ENCODE data around the gene CASKIN1.

Gene CASKIN1

GRCh38 chr16:2195322-2196161 is 863 bp downstream of the CASKIN1 start:
- no peak overlapping the region for H3K4me3 ChIP-seq (ENCODE audit: low read length)

GRCh38 chr16:2194852-2195321 is 1.5 kb downstream of the CASKIN1 start:
- TF ChIP-seq ZNF274 (IDR thresholded peaks at IDR 0.05; ENCODE audit: low read depth, low read length) = no peak
- H3K4me3 ChIP-seq (ENCODE audit: low read length) = no peak overlapping the region

More at GRCh38 chr16:2195322-2196161, 863 bp downstream of the CASKIN1 start:
- no peak for TF ChIP-seq ZNF274 (IDR thresholded peaks at IDR 0.05; ENCODE audit: low read depth, low read length)

GRCh38 chr16:2194166-2194834 is 2.1 kb downstream of the CASKIN1 start:
- TF ChIP-seq ZNF274 (IDR thresholded peaks at IDR 0.05; ENCODE audit: low read depth, low read length) = no peak
- no peak overlapping the region for H3K4me3 ChIP-seq (ENCODE audit: low read length)

- H3K4me3 ChIP-seq (ENCODE audit: low read length) = no peak overlapping the region
- no peak for TF ChIP-seq ZNF274 (IDR thresholded peaks at IDR 0.05; ENCODE audit: low read depth, low read length)
Observed at GRCh38 chr16:2191446-2191706, 5.0 kb downstream of the CASKIN1 start.

GRCh38 chr16:2190659-2191445 is 5.6 kb downstream of the CASKIN1 start:
- H3K4me3 ChIP-seq (ENCODE audit: low read length) = no peak overlapping the region
- no peak for TF ChIP-seq ZNF274 (IDR thresholded peaks at IDR 0.05; ENCODE audit: low read depth, low read length)

GRCh38 chr16:2190002-2190658 is 6.3 kb downstream of the CASKIN1 start:
- no peak for TF ChIP-seq ZNF274 (IDR thresholded peaks at IDR 0.05; ENCODE audit: low read depth, low read length)

GRCh38 chr16:2189252-2189893 is 7.0 kb downstream of the CASKIN1 start:
- no peak overlapping the region for H3K4me3 ChIP-seq (ENCODE audit: low read length)
- no peak for TF ChIP-seq ZNF274 (IDR thresholded peaks at IDR 0.05; ENCODE audit: low read depth, low read length)

More at GRCh38 chr16:2190002-2190658, 6.3 kb downstream of the CASKIN1 start:
- no peak overlapping the region for H3K4me3 ChIP-seq (ENCODE audit: low read length)

- no peak for TF ChIP-seq ZNF274 (IDR thresholded peaks at IDR 0.05; ENCODE audit: low read depth, low read length)
- H3K4me3 ChIP-seq (ENCODE audit: low read length) = no peak overlapping the region
Observed at GRCh38 chr16:2188395-2188794, 8.0 kb downstream of the CASKIN1 start.

- no peak overlapping the region for H3K4me3 ChIP-seq (ENCODE audit: low read length)
- no peak for TF ChIP-seq ZNF274 (IDR thresholded peaks at IDR 0.05; ENCODE audit: low read depth, low read length)
Observed at GRCh38 chr16:2187212-2187611, 9.2 kb downstream of the CASKIN1 start.

GRCh38 chr16:2186505-2186904 is 9.9 kb downstream of the CASKIN1 start:
- TF ChIP-seq ZNF274 (IDR thresholded peaks at IDR 0.05; ENCODE audit: low read depth, low read length) = no peak
- no peak overlapping the region for H3K4me3 ChIP-seq (ENCODE audit: low read length)

GRCh38 chr16:2186064-2186463 is 10.3 kb downstream of the CASKIN1 start:
- no peak overlapping the region for H3K4me3 ChIP-seq (ENCODE audit: low read length)
- TF ChIP-seq ZNF274 (IDR thresholded peaks at IDR 0.05; ENCODE audit: low read depth, low read length) = no peak

- no peak overlapping the region for H3K4me3 ChIP-seq (ENCODE audit: low read length)
- no peak for TF ChIP-seq ZNF274 (IDR thresholded peaks at IDR 0.05; ENCODE audit: low read depth, low read length)
Observed at GRCh38 chr16:2184962-2185361, 11.4 kb downstream of the CASKIN1 start.

GRCh38 chr16:2184346-2184745 is 12.1 kb downstream of the CASKIN1 start:
- no peak for TF ChIP-seq ZNF274 (IDR thresholded peaks at IDR 0.05; ENCODE audit: low read depth, low read length)
- H3K4me3 ChIP-seq (ENCODE audit: low read length) = no peak overlapping the region

GRCh38 chr16:2183671-2184070 is 12.7 kb downstream of the CASKIN1 start:
- TF ChIP-seq ZNF274 (IDR thresholded peaks at IDR 0.05; ENCODE audit: low read depth, low read length) = no peak
- no peak overlapping the region for H3K4me3 ChIP-seq (ENCODE audit: low read length)
